ENCODE results near the gene CTNNA3. TPM values are rescaled to one million over a fixed set of nuclear protein-coding genes. Genes with fewer than 3 reads are reported as not detected.
A peak's percentile ranks its signal among the peaks of the same experiment; 100 is the strongest.

The CTNNA3 gene
- total RNA-seq = 1 to 10 TPM; 1.5 to 9.8 (median 4.3) TPM

- H3K4me3 ChIP-seq = peak within 1 kb of the TSS; percentile 13 to 23
- peak within 1 kb of the TSS; percentile 54 to 61 for H3K27ac ChIP-seq
- no peaks in the 10 kb centered on the region for H3K4me1 ChIP-seq
- H3K9me3 ChIP-seq = no peaks in the 10 kb centered on the region
- intact Hi-C loops (cut with DNase I; ENCODE audit: low total_unique reads) = no loop called here
- no peaks in the 10 kb centered on the region for H3K36me3 ChIP-seq
- no peak for DNase-seq
- H3K27me3 ChIP-seq = no peaks in the 10 kb centered on the region
- TF ChIP-seq POLR2A (IDR thresholded peaks at IDR 0.05) (no peak), CTCF (IDR thresholded peaks at IDR 0.05) (no peak)
These were observed at the start of gene CTNNA3 for GRCh38 chr10:67696029-67696428. TSS of gene CTNNA3 (minus strand) at chr10:67696195.

GRCh38 chr10:67735430-67735829 lies 39.4 kb upstream of the CTNNA3 start:
- TF ChIP-seq CTCF (IDR thresholded peaks at IDR 0.05) (no peak), POLR2A (IDR thresholded peaks at IDR 0.05) (no peak)
- no peak for DNase-seq
- intact Hi-C loops (cut with DNase I; ENCODE audit: low total_unique reads) = no loop called here
- H3K27me3 ChIP-seq = no peaks in the 10 kb centered on the region
- H3K27ac ChIP-seq = no peak overlapping the region
- H3K36me3 ChIP-seq = no peaks in the 10 kb centered on the region
- H3K4me3 ChIP-seq = no peak overlapping the region
- no peaks in the 10 kb centered on the region for H3K4me1 ChIP-seq
- H3K9me3 ChIP-seq = no peaks in the 10 kb centered on the region

DNA sequence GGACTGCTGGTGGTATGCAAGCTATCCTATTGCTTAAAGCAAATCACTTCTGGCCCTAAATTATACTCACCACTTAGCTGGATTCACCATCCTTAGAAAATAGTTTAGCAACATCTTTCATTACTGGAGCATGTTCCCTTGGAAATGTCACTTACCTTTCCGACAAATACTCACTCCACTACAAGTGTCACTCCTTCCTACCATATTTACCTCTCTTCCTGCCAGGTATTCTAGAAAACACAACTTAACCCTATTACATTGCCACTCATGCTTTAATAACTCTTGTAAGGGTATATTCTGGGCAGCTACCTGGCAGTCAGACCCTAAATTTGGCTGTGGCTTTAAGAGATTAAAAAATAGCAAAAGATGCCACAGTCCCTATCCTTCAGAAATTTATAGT lies 37.5 kb upstream of the CTNNA3 start:
- H3K36me3 ChIP-seq = no peaks in the 10 kb centered on the region
- H3K4me1 ChIP-seq = no peaks in the 10 kb centered on the region
- intact Hi-C loops (cut with DNase I; ENCODE audit: low total_unique reads) = no loop called here
- TF ChIP-seq POLR2A (IDR thresholded peaks at IDR 0.05) = no peak
- TF ChIP-seq CTCF (IDR thresholded peaks at IDR 0.05) = no peak
- no peaks in the 10 kb centered on the region for H3K27me3 ChIP-seq
- H3K27ac ChIP-seq = no peak overlapping the region
- no peak for DNase-seq
- no peaks in the 10 kb centered on the region for H3K9me3 ChIP-seq
- no peak overlapping the region for H3K4me3 ChIP-seq

- TF ChIP-seq CTCF (IDR thresholded peaks at IDR 0.05) (no peak), POLR2A (IDR thresholded peaks at IDR 0.05) (no peak)
- Histone ChIP-seq H3K27me3 (no peaks in the 10 kb centered on the region), H3K9me3 (no peaks in the 10 kb centered on the region), H3K4me3 (no peak overlapping the region), H3K27ac (no peak overlapping the region), H3K36me3 (no peaks in the 10 kb centered on the region), H3K4me1 (no peaks in the 10 kb centered on the region)
- intact Hi-C loops (cut with DNase I; ENCODE audit: low total_unique reads) = no loop called here
- DNase-seq = no peak
These were observed 29.6 kb upstream of the CTNNA3 start for GRCh38 chr10:67725567-67725966.

DNA sequence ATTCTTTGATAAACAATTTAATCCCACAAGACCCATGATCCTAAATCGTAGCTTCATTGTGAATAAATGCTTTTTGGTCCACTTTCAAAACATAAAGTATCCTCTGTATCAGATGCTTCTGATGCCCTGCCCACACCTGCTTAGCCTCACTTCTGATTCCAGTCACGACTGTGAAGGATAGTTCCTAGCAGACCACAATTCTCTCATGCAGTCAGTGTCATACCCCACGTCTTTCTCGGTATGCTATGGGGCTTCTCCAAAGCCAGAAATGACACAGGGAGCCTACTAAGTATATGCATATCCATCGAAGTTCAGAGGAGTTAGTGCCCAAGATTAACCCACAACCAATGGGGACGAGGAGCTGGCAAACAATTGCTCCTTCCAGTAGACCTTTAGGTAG lies 27.6 kb upstream of the CTNNA3 start:
- H3K4me3 ChIP-seq = no peak overlapping the region
- intact Hi-C loops (cut with DNase I; ENCODE audit: low total_unique reads) = no loop called here
- H3K27ac ChIP-seq = no peak overlapping the region
- H3K36me3 ChIP-seq = no peaks in the 10 kb centered on the region
- no peak for DNase-seq
- H3K4me1 ChIP-seq = no peaks in the 10 kb centered on the region
- H3K9me3 ChIP-seq = no peaks in the 10 kb centered on the region
- no peaks in the 10 kb centered on the region for H3K27me3 ChIP-seq
- TF ChIP-seq CTCF (IDR thresholded peaks at IDR 0.05) (no peak), POLR2A (IDR thresholded peaks at IDR 0.05) (no peak)

Data from uterus (tissue), 4 donors.